Transverse colon (tissue), 4 donors: ENCODE measurements around the gene MCOLN1. TPM values are rescaled to one million over a fixed set of nuclear protein-coding genes. Genes with fewer than 3 reads are reported as not detected.

ENCODE experiments used
- DNase-seq: peaks from one replicate; pipeline ENCODE4 v3.0.0-alpha.2; 2019
- H3K27ac ChIP-seq, 4 donors: fragments of 200-600 bp; sonication (generic); 2 replicates each; pipeline ENCODE4 v1.5.1; 2016 to 2018; ENCODE audit warnings: inconsistent platforms in 4 of 4
- H3K27me3 ChIP-seq: fragments of 200-600 bp; sonication (generic); 2 replicates; pipeline ENCODE4 v1.5.1; 2017; ENCODE audit warnings: inconsistent platforms
- H3K36me3 ChIP-seq, 4 donors: fragments of 200-600 bp; sonication (generic); 2 replicates each; pipeline ENCODE4 v1.5.1; 2017 to 2019; ENCODE audit warnings: inconsistent platforms in 4 of 4
- H3K4me1 ChIP-seq, 4 donors: fragments of 200-600 bp; sonication (generic); 2 replicates each; pipeline ENCODE4 v1.5.1; 2017 to 2020; ENCODE audit warnings: inconsistent platforms in 4 of 4
- H3K4me3 ChIP-seq, 4 donors: fragments of 200-600 bp; sonication (generic); 1 replicate in 1 of 4; 2 replicates in 3 of 4; pipeline versions ENCODE4 v1.5.1 to v1.6.1; 2017 to 2019; ENCODE audit warnings: inconsistent platforms in 4 of 4
- H3K9me3 ChIP-seq, 2 donors: fragments of 200-600 bp; sonication (generic); 2 replicates each; pipeline ENCODE4 v1.5.1; 2017 to 2019; ENCODE audit warnings: inconsistent platforms in 2 of 2
- EP300 ChIP-seq: sonication (generic); formaldehyde crosslinking; IDR thresholded peaks from one replicate; pipeline ENCODE4 v1.6.1; 2017; ENCODE audit warnings: antibody characterized with exemption, low read depth
- POLR2A ChIP-seq: fragments of 450-650 bp; IDR thresholded peaks from one replicate; pipeline ENCODE4 v1.6.1; 2016; ENCODE audit warnings: antibody characterized with exemption, mild to moderate bottlenecking, moderate library complexity
- POLR2AphosphoS5 ChIP-seq, 3 donors: sonication (generic); formaldehyde crosslinking; IDR thresholded peaks; one replicate each; pipeline ENCODE4 v1.6.1; 2016; ENCODE audit warnings: antibody characterized with exemption in 3 of 3
- WGBS, 2 donors: methylation state at CpG; one replicate each; pipeline ENCODE4 v1.1.5; 2018; ENCODE audit warnings: low coverage in 1 of 2; 5-methylcytosine and 5-hydroxymethylcytosine counted together
- in situ Hi-C, 4 donors: fragments of 200-750 bp; cut with MboI; loops; one replicate each; pipeline versions ENCODE4 v1.15.0 to v1.15.1; 2017; ENCODE audit warnings: low sequenced_read_pairs in 3 of 4, low pct_ligation_motif_present in 1 of 4, low pct_unique_long_range_greater_than_20kb in 1 of 4
- intact Hi-C: fragments of 100-400 bp; cut with DNase I; formaldehyde crosslinking; loops from one replicate; pipeline ENCODE4 v1.15.1; 2023; ENCODE audit warnings: low total_unique reads
- total RNA-seq, 4 donors: library from RNA; depleted of rRNA; stranded (reverse); fragments of >200 nt; gene quantifications; one replicate each; pipeline ENCODE4 v1.1.0, GENCODE V29; 2016
- TF ChIP-seq, protein P1 (sequence below), 5 experiments: fragments of 200-600 bp in 3 of 5; fragments of 450-650 bp in 2 of 5; sonication (generic) in 3 of 5; IDR thresholded peaks; 1 replicate in 2 of 5; 2 replicates in 3 of 5; pipeline ENCODE4 v1.5.1; 2016 to 2017; ENCODE audit warnings: antibody characterized with exemption in 5 of 5, inconsistent platforms in 3 of 5, mild to moderate bottlenecking in 2 of 5, moderate library complexity in 1 of 5

Gene MCOLN1
- total RNA-seq, 4 donors from 2014 or later: 14.7 to 93.1 (median 23.9) TPM

DNA sequence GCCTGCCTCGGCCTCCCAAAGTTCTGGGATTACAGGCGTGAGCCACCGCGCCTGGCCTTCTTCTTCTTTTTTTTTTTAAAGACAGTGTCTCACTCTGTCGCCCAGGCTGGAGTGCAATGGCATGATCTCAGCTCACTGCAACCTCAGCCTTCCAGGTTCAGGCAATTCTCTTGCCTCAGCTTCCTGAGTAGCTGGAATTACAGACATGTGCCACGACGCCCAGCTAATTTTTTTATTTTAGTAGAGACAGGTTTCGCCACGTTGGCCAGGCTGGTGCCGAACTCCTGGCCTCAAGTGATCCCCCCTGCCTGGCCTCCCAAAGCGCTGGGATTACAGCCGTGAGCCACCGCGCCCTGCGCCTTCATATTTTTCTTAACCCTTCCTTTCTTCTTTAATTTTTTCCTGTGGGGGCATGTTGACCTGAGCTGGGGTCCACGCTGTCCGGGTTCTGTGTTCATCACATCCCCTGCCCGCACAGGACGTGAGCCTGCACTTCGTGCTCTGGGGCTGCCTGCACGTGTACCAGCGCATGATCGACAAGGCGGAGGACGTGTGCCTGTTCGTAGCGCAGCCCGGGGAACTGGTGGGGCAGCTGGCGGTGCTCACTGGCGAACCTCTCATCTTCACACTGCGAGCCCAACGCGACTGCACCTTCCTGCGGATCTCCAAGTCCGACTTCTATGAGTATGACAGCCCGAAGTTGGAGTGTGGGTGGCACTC is 27.2 kb downstream of the MCOLN1 start:
- in situ Hi-C loops: loop anchor here in 3 of 4 donors (25.0 kb wide), 2 partner anchors 187 to 263 kb away; no protein-coding TSS in a partner anchor
- TF ChIP-seq, protein P1, sequence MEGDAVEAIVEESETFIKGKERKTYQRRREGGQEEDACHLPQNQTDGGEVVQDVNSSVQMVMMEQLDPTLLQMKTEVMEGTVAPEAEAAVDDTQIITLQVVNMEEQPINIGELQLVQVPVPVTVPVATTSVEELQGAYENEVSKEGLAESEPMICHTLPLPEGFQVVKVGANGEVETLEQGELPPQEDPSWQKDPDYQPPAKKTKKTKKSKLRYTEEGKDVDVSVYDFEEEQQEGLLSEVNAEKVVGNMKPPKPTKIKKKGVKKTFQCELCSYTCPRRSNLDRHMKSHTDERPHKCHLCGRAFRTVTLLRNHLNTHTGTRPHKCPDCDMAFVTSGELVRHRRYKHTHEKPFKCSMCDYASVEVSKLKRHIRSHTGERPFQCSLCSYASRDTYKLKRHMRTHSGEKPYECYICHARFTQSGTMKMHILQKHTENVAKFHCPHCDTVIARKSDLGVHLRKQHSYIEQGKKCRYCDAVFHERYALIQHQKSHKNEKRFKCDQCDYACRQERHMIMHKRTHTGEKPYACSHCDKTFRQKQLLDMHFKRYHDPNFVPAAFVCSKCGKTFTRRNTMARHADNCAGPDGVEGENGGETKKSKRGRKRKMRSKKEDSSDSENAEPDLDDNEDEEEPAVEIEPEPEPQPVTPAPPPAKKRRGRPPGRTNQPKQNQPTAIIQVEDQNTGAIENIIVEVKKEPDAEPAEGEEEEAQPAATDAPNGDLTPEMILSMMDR (IDR thresholded peaks at IDR 0.05): no peak
- TF ChIP-seq POLR2A (no peak), POLR2AphosphoS5 (IDR thresholded peaks at IDR 0.05) (no peak), EP300 (no peak)

DNA sequence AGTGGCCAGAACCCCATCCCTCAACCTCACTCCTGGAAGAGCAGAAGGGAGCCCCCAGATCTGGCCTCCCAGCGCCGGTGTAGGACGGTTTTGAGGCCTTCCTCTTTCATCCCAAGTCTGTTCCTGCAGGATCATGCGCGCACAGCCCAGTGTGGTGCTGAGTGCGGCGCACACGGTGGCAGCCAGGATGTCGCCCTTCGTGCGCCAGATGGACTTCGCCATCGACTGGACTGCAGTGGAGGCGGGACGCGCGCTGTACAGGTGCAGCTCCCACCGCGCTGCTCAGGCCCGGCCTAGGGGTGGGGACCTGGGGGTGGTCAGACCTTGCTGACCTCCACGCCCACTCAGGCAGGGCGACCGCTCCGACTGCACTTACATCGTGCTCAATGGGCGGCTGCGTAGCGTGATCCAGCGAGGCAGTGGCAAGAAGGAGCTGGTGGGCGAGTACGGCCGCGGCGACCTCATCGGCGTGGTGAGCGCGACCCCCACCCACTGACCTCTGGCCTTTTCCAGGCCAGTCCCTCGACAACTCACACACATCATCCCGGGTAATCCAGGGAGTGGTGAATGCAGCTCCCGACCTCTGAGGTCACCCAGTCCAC is 27.8 kb downstream of the MCOLN1 start:
- H3K27ac ChIP-seq: no peak overlapping the region
- no peak for DNase-seq
- peaks cover 0 to 4% (median 0%) of the 10 kb centered on the region in 4 donors for H3K36me3 ChIP-seq
- in situ Hi-C loops (loop anchor here in 3 of 4 donors (25.0 kb wide), 2 partner anchors 188 to 262 kb away; no protein-coding TSS in a partner anchor), intact Hi-C loops (no loop called here)
- no peaks in the 10 kb centered on the region for H3K27me3 ChIP-seq
- TF ChIP-seq POLR2AphosphoS5 (IDR thresholded peaks at IDR 0.05): no peak
- TF ChIP-seq EP300: no peak
- TF ChIP-seq POLR2A: no peak
- TF ChIP-seq, protein P1 (IDR thresholded peaks at IDR 0.05): no peak
- H3K9me3 ChIP-seq: no peaks in the 10 kb centered on the region
- peaks cover 0 to 11% (median 1%) of the 10 kb centered on the region in 4 donors for H3K4me1 ChIP-seq
- no peak overlapping the region for H3K4me3 ChIP-seq
- 95% methylated on average over 37 of the region's 41 CpGs; no CpG with 5 or more reads in 1 of the 2 donors for WGBS, 2 donors

More for the DNA sequence above, 27.2 kb downstream of the MCOLN1 start:
- intact Hi-C loops: no loop called here
- 91 to 92% methylated on average over 12 to 36 of the region's 36 CpGs for WGBS, 2 donors
- DNase-seq: no peak
- peaks cover 0 to 17% (median 1%) of the 10 kb centered on the region in 4 donors for H3K4me1 ChIP-seq
- no peak overlapping the region for H3K27ac ChIP-seq
- H3K36me3 ChIP-seq: no peaks in the 10 kb centered on the region
- no peak overlapping the region for H3K4me3 ChIP-seq
- no peaks in the 10 kb centered on the region for H3K9me3 ChIP-seq
- no peaks in the 10 kb centered on the region for H3K27me3 ChIP-seq

DNA sequence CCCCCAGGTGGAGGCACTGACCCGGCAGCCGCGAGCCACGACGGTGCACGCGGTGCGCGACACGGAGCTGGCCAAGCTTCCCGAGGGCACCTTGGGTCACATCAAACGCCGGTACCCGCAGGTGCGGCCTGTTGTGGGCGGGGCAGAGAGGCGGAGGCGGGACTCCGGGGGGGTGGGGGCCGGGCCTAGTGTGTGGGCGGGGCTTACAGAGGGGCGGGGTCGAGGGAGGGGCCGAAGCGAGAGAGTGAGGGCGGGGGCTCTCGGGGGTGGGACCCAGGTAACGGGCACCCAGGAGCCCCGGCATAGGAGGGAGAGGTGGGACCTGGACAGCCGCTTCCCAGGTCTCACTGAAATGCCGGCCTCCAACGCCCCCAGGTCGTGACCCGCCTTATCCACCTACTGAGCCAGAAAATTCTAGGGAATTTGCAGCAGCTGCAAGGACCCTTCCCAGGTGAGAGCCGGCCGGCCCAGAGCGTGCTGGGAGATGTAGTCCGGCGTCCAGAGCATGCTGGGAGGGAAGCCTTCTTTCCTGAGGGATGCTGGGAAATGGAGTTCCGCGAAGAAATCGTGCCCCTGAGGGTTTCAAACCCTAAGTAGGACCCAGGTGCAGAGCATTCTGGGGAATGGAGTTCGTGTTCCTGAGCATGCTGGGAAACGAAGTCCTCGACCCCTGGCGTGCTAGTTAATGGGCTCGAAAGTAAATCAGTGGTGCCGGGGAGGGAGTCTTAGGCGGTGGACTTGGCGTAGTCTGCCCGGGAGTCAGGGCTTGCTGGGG is 28.8 kb downstream of the MCOLN1 start:
- H3K9me3 ChIP-seq: no peaks in the 10 kb centered on the region
- peaks cover 0 to 6% (median 0%) of the 10 kb centered on the region in 4 donors for H3K36me3 ChIP-seq
- TF ChIP-seq POLR2A (no peak), EP300 (no peak), POLR2AphosphoS5 (IDR thresholded peaks at IDR 0.05) (no peak)
- TF ChIP-seq, protein P1 (IDR thresholded peaks at IDR 0.05): no peak
- peak overlapping the region in 2 of 4 donors; percentile 37 to 63 for H3K27ac ChIP-seq
- intact Hi-C loops: no loop called here
- peak overlapping the region in 3 of 4 donors; percentile 10 to 32 (median 21) for H3K4me3 ChIP-seq
- peaks cover 0 to 3% (median 1%) of the 10 kb centered on the region in 4 donors for H3K4me1 ChIP-seq
- H3K27me3 ChIP-seq: no peaks in the 10 kb centered on the region
- peak; percentile 81 for DNase-seq
- WGBS, 2 donors: 58 to 63% methylated on average over 5 to 37 of the region's 51 CpGs
- in situ Hi-C loops: loop anchor here in 3 of 4 donors (25.0 kb wide), 2 partner anchors 189 to 261 kb away; no protein-coding TSS in a partner anchor

DNA sequence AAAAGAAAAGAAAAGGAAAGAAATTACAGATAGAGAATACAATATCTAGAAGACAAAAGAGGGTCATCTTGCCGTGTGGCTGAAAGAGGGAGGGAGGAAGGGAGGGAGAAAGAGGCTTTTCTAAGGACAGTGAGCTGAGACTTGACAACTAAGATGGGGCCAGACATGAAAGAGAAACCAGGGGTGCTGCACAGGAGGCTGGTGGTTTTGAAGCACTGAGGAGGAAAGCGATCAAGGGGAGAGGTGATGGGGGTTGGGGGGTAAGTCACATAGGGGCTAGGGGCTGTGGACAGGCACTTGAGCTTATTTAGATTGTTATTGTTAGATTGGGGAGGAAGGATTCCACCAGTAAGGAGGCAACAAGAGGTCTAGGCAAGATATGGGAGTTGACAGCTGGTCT is 30.4 kb downstream of the MCOLN1 start:
- 30 to 40% methylated on average over 2 of the region's 2 CpGs for WGBS, 2 donors
- H3K36me3 ChIP-seq: peaks cover 0 to 18% (median 3%) of the 10 kb centered on the region in 4 donors
- intact Hi-C loops (no loop called here), in situ Hi-C loops (loop anchor here in 3 of 4 donors (25.0 kb wide), 2 partner anchors 190 to 260 kb away; no protein-coding TSS in a partner anchor)
- no peak for TF ChIP-seq POLR2AphosphoS5 (IDR thresholded peaks at IDR 0.05)
- TF ChIP-seq POLR2A: no peak
- H3K4me3 ChIP-seq: no peak overlapping the region
- H3K27ac ChIP-seq: no peak overlapping the region
- no peak for DNase-seq
- peaks cover 0 to 3% (median 0%) of the 10 kb centered on the region in 4 donors for H3K4me1 ChIP-seq
- H3K27me3 ChIP-seq: no peaks in the 10 kb centered on the region
- no peaks in the 10 kb centered on the region for H3K9me3 ChIP-seq
